GM20431 (cell line): ENCODE results near the gene PDS5B.

Source experiments
- in situ Hi-C: fragments of 300-500 bp; cut with MseI, MboI; formaldehyde crosslinking; loops from one replicate; pipeline ENCODE4 v1.15.0; 2020; ENCODE audit warnings: low sequenced_read_pairs; ENCODE audit not compliant: unreplicated experiment

PDS5B gene

GRCh38 chr13:32639502-32640105, 53.4 kb downstream of the PDS5B start:
- in situ Hi-C loops, result no loop called here

GRCh38 chr13:32642316-32642715, 56.1 kb downstream of the PDS5B start:
- in situ Hi-C loops, result no loop called here

- in situ Hi-C loops, result no loop called here
Measured at GRCh38 chr13:32642858-32643257, 56.6 kb downstream of the PDS5B start.

GRCh38 chr13:32645854-32646253, 59.6 kb downstream of the PDS5B start:
- in situ Hi-C loops, result no loop called here

GRCh38 chr13:32647926-32648325, 61.7 kb downstream of the PDS5B start:
- in situ Hi-C loops, result no loop called here

- in situ Hi-C loops, result no loop called here
Measured at GRCh38 chr13:32650705-32651311, 64.6 kb downstream of the PDS5B start.

- in situ Hi-C loops, result no loop called here
Measured at GRCh38 chr13:32657309-32657708, 71.1 kb downstream of the PDS5B start.

- in situ Hi-C loops, result no loop called here
Measured at GRCh38 chr13:32659736-32660135, 73.5 kb downstream of the PDS5B start.

GRCh38 chr13:32660227-32660626, 74.0 kb downstream of the PDS5B start:
- in situ Hi-C loops, result no loop called here

- in situ Hi-C loops, result no loop called here
Measured at GRCh38 chr13:32661685-32662084, 75.4 kb downstream of the PDS5B start.

- in situ Hi-C loops, result no loop called here
Measured at GRCh38 chr13:32663660-32664059, 77.4 kb downstream of the PDS5B start.

GRCh38 chr13:32666990-32667571, 80.8 kb downstream of the PDS5B start:
- in situ Hi-C loops, result no loop called here

- in situ Hi-C loops, result no loop called here
Measured at GRCh38 chr13:32669030-32669646, 82.9 kb downstream of the PDS5B start.

- in situ Hi-C loops, result no loop called here
Measured at GRCh38 chr13:32674503-32674902, 88.3 kb downstream of the PDS5B start.

- in situ Hi-C loops, result no loop called here
Measured at GRCh38 chr13:32676242-32676641, 90.0 kb downstream of the PDS5B start.

- in situ Hi-C loops, result no loop called here
Measured at GRCh38 chr13:32682130-32682529, 95.9 kb downstream of the PDS5B start.

- in situ Hi-C loops, result no loop called here
Measured at GRCh38 chr13:32682740-32683139, 96.5 kb downstream of the PDS5B start.

- in situ Hi-C loops, result no loop called here
Measured at GRCh38 chr13:32687275-32687674, 101.0 kb downstream of the PDS5B start.

GRCh38 chr13:32695602-32696250, 109.5 kb downstream of the PDS5B start:
- in situ Hi-C loops, result no loop called here

GRCh38 chr13:32707471-32707870, 121.2 kb downstream of the PDS5B start:
- in situ Hi-C loops, result no loop called here

GRCh38 chr13:32713397-32713796, 127.1 kb downstream of the PDS5B start:
- in situ Hi-C loops, result no loop called here
